ENCODE data around the gene SPTBN4.

DNA sequence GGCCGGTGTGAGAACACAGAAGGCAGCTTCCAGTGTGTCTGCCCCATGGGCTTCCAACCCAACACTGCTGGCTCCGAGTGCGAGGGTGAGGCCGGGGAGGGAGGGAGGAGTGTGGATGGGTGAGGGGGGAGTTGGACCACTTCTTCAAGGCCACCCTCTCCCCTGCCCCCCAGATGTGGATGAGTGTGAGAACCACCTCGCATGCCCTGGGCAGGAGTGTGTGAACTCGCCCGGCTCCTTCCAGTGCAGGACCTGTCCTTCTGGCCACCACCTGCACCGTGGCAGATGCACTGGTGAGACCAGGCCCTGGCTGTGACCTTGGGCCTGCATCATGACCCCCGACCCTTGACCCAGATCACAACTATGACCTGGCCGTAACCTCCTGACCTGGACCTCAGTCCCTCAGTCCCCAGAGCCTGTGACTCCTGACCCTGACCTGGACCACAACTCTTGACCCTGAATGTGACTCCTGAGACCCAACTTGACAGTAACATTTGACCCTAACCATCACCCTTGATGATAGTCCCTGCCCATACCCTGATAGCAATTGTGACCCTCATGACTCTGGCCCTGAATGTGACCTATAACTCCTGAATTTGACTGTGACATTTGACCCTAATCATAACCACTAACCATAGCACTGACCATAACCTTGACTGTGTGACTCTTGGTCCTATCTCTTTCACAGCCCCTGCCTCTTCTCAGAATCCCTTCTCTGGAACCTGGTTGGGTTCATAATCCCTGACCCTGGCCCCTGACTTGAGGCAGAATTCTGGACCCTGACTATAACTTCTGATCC, 145.3 kb downstream of the SPTBN4 start:
- TF ChIP-seq SUZ12 (IDR thresholded peaks at IDR 0.05; ENCODE audit: extremely low read depth, insufficient read depth, insufficient read length): no peak
- TF ChIP-seq ZNF274 (IDR thresholded peaks at IDR 0.05; ENCODE audit: low read depth, low read length): no peak

All from NT2/D1 (cell line).